NCI-H526 treated with DMSO at 0.1 percent for 48 hours (cell line): ENCODE results near the gene SF1.
A peak's percentile ranks its signal among the peaks of the same experiment; 100 is the strongest.

ENCODE experiments used
- DNase-seq: peaks from one replicate; lab custom pipeline; 2025; lab: John Stamatoyannopoulos, UW

SF1 gene

GRCh38 chr11:64762277-64762673 is 16.1 kb downstream of the SF1 start:
- DNase-seq = no peak

DNA sequence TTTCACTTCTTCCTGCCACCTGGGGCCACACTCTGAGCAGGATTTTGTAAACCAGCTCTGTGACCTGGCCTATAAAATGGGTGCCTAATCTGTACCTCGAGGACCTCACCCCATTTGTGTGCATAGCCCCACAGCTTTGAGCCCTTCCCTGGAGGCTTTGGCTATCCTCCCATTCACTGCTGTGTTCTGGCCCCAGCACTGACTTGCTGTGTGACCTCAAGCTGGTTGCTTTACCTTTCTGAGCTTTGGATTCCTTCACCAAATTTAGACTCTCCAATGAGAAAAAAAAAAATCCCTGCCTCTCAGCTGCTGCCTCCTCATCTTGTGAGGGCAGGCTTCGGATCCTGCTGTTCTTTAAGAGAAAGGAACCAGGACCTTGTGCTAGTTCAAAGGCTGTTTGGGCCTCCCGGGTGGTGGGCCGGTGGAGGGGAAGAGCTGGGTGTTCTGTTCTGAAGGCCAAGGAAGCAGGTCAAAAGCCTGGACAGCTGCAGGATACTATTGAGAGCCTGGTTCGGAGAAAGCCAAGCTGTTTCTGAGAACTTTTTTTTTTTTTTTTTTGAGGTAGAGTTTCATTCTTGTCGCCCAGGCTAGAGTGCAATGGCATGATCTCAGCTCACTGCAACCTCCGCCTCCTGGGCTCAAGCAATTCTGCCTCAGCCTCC is 17.5 kb downstream of the SF1 start:
- DNase-seq = no peak

DNA sequence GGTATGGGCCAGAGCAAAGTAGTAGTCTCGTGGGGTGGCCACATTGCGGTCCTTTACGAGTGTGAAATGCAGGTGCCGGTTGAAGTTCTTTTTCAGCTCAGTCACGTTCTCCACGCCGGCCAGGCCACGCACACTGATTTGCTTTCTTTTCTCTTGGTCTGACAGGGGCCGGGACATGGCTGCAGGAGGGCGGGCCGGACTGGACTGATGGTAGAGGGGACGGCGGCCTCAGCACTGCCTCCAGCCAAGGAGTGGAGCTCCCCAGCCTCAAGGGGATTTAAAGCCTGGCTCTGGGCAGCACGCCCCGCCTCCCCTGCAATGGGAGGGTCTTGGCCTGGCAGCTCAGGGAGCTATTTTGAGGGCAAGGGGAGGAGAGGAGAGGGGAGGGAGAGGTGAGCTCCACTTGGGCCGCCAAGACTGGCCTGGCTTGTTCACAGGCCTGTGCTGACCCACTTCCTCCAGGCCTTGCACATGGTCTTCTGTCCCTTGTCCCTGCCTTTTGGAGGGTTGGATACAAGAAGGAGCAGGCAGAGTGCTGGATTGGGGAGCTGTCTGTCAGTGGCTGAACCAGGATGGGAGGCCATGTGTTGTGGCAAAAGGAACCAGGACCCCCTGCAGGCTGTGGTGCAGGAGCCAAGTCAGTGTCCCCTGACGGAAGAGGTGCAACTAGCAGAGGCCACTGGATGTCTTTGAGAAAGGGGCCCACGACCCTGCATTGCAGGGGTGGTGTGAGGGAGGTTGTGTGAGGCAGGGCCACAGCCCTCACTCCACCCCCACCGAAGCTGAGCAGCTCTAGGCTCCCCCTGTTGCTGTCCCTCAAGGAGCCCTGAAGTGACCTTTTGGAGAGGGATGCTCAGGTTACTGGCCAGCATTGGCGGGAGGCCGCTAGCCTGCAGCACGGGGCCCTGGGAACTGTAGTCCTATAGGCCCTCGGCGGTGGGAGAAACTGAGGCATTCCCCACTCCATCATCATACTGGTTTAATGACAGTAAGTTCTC is 18.3 kb downstream of the SF1 start, which contains the start of gene PYGM:
Gene PYGM, minus strand, starts transcription at position 253 of the 998 bp plus-strand sequence. Its CDS starts 76 bp downstream, at position 177.
- no peak for DNase-seq

DNA sequence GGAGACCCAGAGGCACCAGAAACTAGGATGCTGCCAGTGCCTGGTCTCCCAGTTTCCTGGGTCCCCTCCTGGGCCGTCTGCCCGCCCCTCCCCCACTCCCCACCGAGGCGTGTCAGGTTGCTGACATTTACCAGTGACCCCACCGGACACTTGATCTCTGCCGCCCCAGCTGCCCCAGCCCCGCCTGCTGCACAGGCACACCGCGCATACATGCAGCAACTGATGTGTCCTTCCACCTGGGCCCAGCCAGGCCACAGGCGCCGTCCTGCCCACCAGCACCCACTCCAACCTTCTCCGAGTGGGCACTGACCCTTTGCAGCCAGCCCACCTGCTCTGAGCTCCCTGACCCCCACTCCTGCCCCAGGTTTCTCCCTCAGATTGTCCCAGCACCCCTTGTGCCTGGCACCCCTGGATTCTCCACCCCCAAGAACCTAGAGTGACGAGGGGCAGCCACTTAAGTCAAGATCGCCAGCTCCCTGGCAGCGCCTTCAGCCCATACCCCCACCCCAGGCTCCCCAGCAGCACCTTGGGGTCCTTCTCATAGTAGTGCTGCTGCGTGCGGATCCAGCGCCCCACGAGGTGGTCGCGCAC is 19.1 kb downstream of the SF1 start:
- no peak for DNase-seq

DNA sequence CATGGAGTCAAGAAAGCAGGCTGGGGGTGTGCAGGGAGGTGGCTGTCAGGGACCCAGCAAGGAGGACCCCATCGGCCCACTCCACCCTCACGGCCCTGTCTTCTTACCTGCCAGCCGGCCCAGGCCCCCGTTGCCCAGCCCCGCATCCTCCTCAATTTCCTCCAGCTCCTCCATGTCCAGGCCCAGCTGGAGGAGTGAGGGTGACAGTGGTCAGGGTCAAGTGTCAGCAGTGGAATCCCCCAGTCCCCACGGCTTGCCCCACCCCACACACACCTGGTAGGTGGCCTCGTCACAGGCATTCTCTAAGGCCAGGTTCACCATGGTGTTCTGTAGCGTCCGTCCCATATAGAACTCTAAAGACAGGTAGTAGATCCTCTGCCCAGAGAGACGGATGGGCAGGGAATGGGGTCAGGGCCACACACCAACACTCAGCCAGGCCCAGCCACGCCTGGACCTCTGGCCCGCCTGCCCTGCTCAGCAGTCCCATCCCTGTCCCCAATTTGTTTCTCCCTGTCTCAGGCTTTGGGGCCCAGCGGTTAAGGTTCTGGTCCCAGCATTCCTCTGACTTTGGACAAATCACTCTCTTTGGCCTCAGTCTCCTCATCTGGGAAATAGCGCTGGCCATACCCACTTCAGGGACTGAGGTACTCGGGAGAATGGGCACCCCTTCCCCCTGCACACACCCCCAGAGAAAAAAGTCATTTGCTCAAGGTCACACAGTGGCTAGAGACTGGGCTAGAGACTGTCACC is 19.8 kb downstream of the SF1 start:
- DNase-seq = no peak

GRCh38 chr11:64757549-64758329 is 20.6 kb downstream of the SF1 start:
- no peak for DNase-seq

DNA sequence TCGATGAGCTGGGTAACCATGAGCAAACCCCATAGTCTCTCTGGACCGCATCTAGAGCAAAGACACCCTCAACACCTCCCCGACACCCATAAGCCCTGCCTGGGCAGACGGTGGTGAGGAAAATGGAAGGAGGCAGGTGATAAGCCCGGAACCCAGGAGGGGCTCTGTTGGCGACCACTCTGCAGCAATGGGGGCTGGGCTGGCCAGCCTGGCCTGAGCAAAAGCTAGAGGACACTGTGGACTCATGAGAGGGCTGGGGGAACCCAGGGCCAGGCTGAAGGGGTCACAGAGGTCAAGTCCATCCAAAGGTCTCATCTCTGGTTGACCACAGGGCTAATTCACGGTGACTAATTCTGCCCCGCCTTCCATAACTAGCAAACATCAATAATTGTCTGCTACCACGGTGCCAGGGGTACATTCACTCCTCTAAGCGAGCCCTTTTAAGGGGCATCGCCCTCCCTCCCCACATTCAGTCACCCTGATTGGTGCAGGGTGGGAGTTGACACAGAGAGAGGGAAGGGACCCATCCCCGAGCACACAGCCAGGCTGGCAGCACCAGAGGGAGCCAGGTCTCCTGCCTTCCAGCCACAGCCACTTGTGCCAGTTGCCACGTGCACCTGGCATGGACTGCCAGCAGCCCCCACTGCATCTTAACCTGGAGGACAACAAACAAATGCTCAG is 22.5 kb downstream of the SF1 start:
- no peak for DNase-seq

GRCh38 chr11:64754919-64755662 is 23.3 kb downstream of the SF1 start:
- no peak for DNase-seq

- DNase-seq = no peak
Measured at GRCh38 chr11:64754124-64754918, 24.0 kb downstream of the SF1 start.

- DNase-seq = no peak
Measured at GRCh38 chr11:64753380-64754123, 24.8 kb downstream of the SF1 start.

DNA sequence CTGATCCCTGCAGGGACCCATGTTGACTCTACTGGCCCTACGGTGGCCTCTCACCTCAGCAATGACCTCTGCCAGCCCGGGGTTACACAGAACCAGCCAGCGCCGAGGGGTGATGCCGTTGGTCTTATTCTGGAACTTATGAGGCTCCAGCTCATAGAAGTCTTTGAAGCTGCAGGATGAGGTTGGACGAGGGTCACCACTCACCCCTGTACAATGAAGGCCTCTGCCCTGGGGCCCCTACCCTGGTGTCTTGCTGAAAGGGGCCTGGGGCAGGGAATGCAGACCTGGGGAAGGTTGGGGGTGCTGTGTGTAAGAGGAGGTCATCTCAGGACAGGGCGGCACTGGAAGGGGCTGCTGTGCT is 25.3 kb downstream of the SF1 start:
- DNase-seq = no peak

- DNase-seq = peak; percentile 19
Measured at GRCh38 chr11:64752175-64752970, 26.0 kb downstream of the SF1 start.

DNA sequence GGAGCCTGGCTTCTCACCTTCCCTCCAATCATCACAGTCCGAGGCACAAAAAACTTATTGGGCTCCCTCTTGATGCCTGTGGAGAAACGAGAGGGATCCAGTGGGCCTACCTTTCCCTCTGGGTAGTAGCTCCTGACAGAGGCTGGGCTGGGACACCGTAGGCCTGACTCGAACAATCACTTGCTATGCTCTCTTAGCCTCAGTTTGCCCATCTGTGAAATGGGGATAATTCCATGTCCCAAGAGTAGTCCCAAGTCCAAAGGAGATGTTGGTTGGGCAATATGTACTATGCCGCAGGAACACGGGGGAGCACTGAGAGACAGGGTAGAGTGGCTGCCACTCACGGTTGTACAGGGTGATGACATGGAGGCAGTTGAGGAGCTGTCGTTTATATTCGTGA is 26.8 kb downstream of the SF1 start:
- no peak for DNase-seq

GRCh38 chr11:64751136-64751535 is 27.2 kb downstream of the SF1 start:
- no peak for DNase-seq

DNA sequence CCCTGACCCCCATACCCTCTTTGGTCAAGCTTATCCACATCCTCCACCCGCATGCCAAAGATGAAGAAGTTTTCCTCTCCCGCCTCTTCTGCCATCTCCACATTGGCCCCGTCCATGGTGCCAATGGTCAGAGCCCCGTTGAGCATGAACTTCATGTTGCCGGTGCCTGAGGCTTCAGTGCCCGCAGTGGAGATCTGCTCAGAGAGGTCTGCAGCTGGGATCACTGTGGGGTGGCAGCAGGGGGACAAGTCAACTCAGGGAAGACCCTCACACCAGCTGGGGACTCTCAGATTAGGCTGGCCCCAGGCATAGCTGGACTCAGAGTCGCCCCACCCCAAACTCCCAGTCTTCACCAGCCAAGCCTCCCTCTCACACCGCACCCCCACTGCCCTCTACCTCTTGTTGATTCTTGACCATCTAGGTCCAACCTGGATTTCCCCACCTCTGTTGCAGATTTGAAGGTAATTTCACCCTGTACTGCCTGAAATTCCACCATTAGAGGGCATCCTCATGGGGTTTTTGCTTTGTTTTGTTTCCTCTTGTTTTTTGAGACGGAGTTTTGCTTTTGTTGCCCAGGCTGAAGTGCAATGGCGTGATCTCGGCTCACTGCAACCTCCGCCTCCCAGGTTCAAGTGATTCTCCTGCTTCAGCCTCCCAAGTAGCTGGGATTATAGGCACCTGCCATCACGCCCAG is 27.8 kb downstream of the SF1 start:
- DNase-seq = no peak

DNA sequence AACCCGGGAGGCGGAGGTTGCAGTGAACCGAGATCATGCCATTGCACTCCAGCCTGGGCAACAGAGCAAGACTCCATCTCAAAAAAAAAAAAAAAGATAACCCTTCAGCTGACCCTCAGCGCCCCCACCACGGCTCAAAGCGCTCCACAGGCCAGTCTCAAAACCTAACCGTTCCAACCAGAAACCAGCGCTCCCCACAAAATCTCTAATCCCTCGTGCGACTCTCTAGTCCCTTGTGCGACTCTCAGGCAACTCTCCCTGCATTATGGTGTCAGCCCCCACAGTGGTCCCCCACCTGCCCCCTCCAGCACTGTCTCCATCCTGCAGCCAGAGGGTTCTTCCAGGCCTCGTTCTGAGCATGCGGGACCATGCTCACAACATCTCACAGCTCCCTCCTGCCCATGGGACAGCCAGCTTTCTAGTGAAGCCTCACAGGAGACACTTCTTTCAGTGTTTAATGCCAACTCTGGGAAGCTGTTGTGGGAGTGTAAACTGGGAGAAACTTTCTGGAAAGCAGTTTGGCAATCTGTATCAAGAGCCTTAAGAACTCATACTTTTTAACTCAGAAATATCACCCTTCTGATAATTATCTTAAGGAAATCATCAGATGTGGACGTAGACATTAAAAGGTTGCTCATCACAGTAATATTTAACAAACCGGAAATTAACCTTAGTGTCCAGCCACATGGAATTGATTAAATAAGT is 30.2 kb downstream of the SF1 start:
- no peak for DNase-seq
